ENCODE results near the gene NDOR1. TPM values are rescaled to one million over a fixed set of nuclear protein-coding genes. Genes with fewer than 3 reads are reported as not detected.

The NDOR1 gene
- total RNA-seq, 1 donor from 2014 or later, result 26.9 TPM

- DNase-seq (ENCODE audit: low read depth), result no peak
- no peak overlapping the region for H3K4me3 ChIP-seq (ENCODE audit: low read depth, low read length)
- TF ChIP-seq CTCF (conservative IDR thresholded peaks at IDR 0.05; ENCODE audit: low read depth, low read length), result no peak
Measured at GRCh38 chr9:137173796-137174664, 31.5 kb upstream of the NDOR1 start.

GRCh38 chr9:137174722-137175293 is 30.7 kb upstream of the NDOR1 start:
- DNase-seq (ENCODE audit: low read depth), result no peak
- TF ChIP-seq CTCF (conservative IDR thresholded peaks at IDR 0.05; ENCODE audit: low read depth, low read length), result no peak
- no peak overlapping the region for H3K4me3 ChIP-seq (ENCODE audit: low read depth, low read length)

- no peak for DNase-seq (ENCODE audit: low read depth)
- TF ChIP-seq CTCF (conservative IDR thresholded peaks at IDR 0.05; ENCODE audit: low read depth, low read length), result peak; percentile 27
Measured at GRCh38 chr9:137175345-137175961, 30.0 kb upstream of the NDOR1 start.

GRCh38 chr9:137176302-137177182 is 29.0 kb upstream of the NDOR1 start:
- H3K4me3 ChIP-seq (ENCODE audit: low read depth, low read length), result no peak overlapping the region
- no peak for DNase-seq (ENCODE audit: low read depth)
- peak; percentile 70 for TF ChIP-seq CTCF (conservative IDR thresholded peaks at IDR 0.05; ENCODE audit: low read depth, low read length)

More at GRCh38 chr9:137175345-137175961, 30.0 kb upstream of the NDOR1 start:
- H3K4me3 ChIP-seq (ENCODE audit: low read depth, low read length), result no peak overlapping the region

- no peak for TF ChIP-seq CTCF (conservative IDR thresholded peaks at IDR 0.05; ENCODE audit: low read depth, low read length)
- no peak overlapping the region for H3K4me3 ChIP-seq (ENCODE audit: low read depth, low read length)
- no peak for DNase-seq (ENCODE audit: low read depth)
Measured at GRCh38 chr9:137178201-137178938, 27.1 kb upstream of the NDOR1 start.

All from epithelial cell of proximal tubule (primary cell).